ENCODE measurements around the gene LMO1. TPM values are rescaled to one million over a fixed set of nuclear protein-coding genes. Genes with fewer than 3 reads are reported as not detected.

Gene LMO1
- polyA plus RNA-seq, 12 donors = 0.77 to 11.1 (median 2.5) TPM; not detected in 2

GRCh38 chr11:8288824-8289491 lies 25.3 kb upstream of the LMO1 start:
- no peak for DNase-seq

- DNase-seq = no peak
These were observed 24.6 kb upstream of the LMO1 start for GRCh38 chr11:8288166-8288772.

- DNase-seq = no peak
These were observed 24.0 kb upstream of the LMO1 start for GRCh38 chr11:8287703-8288102.

- DNase-seq = no peak
These were observed 23.6 kb upstream of the LMO1 start for GRCh38 chr11:8287297-8287696.

- DNase-seq = no peak
These were observed 23.2 kb upstream of the LMO1 start for GRCh38 chr11:8286886-8287285.

- DNase-seq = no peak
These were observed 22.1 kb upstream of the LMO1 start for GRCh38 chr11:8285796-8286195.

- DNase-seq = no peak
These were observed 21.6 kb upstream of the LMO1 start for GRCh38 chr11:8285228-8285627.

- no peak for DNase-seq
These were observed 20.0 kb upstream of the LMO1 start for GRCh38 chr11:8283465-8284230.

GRCh38 chr11:8283100-8283464 lies 19.4 kb upstream of the LMO1 start:
- DNase-seq = no peak

- DNase-seq = no peak
These were observed 19.0 kb upstream of the LMO1 start for GRCh38 chr11:8282631-8283030.

- no peak for DNase-seq
These were observed 17.6 kb upstream of the LMO1 start for GRCh38 chr11:8281266-8281665.

GRCh38 chr11:8277691-8278090 lies 14.0 kb upstream of the LMO1 start:
- no peak for DNase-seq

- no peak for DNase-seq
These were observed 12.8 kb upstream of the LMO1 start for GRCh38 chr11:8276528-8276927.

GRCh38 chr11:8273287-8273686 lies 9.6 kb upstream of the LMO1 start:
- no peak for DNase-seq

- DNase-seq = no peak
These were observed 7.6 kb upstream of the LMO1 start for GRCh38 chr11:8271106-8271886.

GRCh38 chr11:8269636-8270035 lies 6.0 kb upstream of the LMO1 start:
- DNase-seq = no peak

GRCh38 chr11:8268530-8269400 lies 5.1 kb upstream of the LMO1 start:
- DNase-seq = no peak

GRCh38 chr11:8267831-8268529 lies 4.3 kb upstream of the LMO1 start:
- DNase-seq = no peak

GRCh38 chr11:8267280-8267679 lies 3.6 kb upstream of the LMO1 start:
- no peak for DNase-seq

All from muscle of arm (tissue), 12 donors.